Bronchial epithelial cell (primary cell): ENCODE data around the gene PARL. TPM values are rescaled to one million over a fixed set of nuclear protein-coding genes. Genes with fewer than 3 reads are reported as not detected.

Source experiments
- DNase-seq: peaks from one replicate; pipeline ENCODE4 v3.0.0-alpha.2; 2010; ENCODE audit warnings: low read depth
- FAIRE-seq: peaks from 2 replicates; lab custom pipeline; 2011; peaks lifted over from hg19 to GRCh38; lab: Jason Lieb, UNC
- H3K27me3 ChIP-seq: 2 replicates; pipeline ENCODE4 v1.5.1; 2011; ENCODE audit warnings: low read length; ENCODE audit not compliant: control insufficient read depth, insufficient read depth
- H3K36me3 ChIP-seq: 2 replicates; pipeline ENCODE4 v1.5.1; 2011; ENCODE audit warnings: low read length; ENCODE audit not compliant: control insufficient read depth, insufficient read depth
- H3K4me3 ChIP-seq: 2 replicates; pipeline ENCODE4 v1.5.1; 2011; ENCODE audit warnings: mild to moderate bottlenecking, low read depth, low read length, control low read depth
- CTCF ChIP-seq: IDR thresholded peaks from 2 replicates; pipeline ENCODE4 v1.5.1; 2011; ENCODE audit warnings: mild to moderate bottlenecking, moderate library complexity, low read length, control low read depth, inconsistent platforms; ENCODE audit not compliant: insufficient read depth, severe bottlenecking
- total RNA-seq: library from RNA; depleted of rRNA; stranded (reverse); fragments of >200 nt; gene quantifications from 2 replicates; pipeline ENCODE4 v1.2.1, GENCODE V29; 2014

The PARL gene
- total RNA-seq, 1 donor from 2014 or later: 75.6 TPM

DNA sequence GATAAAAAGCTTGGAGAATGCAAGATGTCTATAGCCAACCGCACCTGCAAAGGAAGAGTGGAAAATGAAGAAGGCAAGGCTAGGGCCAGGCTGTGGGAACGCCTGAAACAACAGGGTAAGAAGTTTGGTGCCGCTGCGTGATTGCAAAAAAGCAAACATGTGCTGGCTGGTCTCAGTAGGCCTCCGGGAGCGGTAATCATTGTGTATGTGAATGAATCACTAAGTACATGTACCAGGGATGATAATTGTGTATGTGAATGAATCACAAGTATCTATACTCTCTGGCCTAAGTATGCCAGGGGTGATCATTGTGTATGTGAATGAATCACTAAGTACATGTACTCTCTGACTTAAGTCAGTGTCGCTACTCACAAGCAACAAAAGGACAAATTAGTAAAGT is 40.3 kb upstream of the PARL start:
- FAIRE-seq (peak; percentile 98), DNase-seq (peak; percentile 100)
- Histone ChIP-seq H3K36me3 (peaks cover 22% of the 10 kb centered on the region), H3K27me3 (no peaks in the 10 kb centered on the region), H3K4me3 (no peak overlapping the region)
- no peak for TF ChIP-seq CTCF

DNA sequence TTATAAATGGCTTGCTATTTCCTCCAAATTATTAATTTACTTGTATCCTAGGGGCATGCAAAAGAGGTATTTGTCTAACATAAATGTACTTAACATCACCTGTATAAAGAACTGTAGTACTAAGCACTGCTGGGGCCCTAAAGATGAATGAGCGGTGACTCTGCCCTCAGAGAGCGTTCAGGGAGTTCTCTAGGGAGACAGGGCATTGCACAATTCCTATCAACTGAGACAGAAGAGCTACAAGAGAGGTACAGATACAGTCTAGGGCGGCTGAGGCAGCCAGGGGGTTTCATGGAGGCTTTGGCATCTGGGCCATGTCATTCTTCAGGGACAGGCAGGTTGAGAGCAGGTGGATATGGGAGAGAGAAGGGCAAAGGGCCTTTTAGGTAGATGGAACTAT is 39.9 kb upstream of the PARL start:
- Histone ChIP-seq H3K36me3 (peaks cover 23% of the 10 kb centered on the region), H3K4me3 (no peak overlapping the region), H3K27me3 (no peaks in the 10 kb centered on the region)
- FAIRE-seq (no peak), DNase-seq (peak; percentile 65)
- TF ChIP-seq CTCF: no peak

DNA sequence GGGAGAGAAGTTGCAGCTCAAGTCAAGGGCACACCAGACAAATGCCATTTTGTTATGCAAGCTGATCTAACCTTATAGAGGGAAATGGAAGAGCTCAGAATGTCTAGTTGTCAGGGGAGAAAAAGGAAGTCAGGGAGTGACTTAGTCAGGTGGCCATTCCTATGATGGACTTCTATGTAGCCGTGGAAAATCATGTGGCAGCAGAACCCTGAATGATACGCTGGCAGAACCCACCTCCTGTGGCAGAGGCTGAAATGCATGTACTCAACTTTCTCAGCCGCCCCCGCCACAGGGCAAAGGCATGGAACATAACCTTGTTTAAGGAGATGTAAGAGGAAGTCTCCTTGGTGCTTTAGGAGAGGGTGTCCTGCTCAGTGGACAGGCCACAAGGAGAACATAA is 37.7 kb upstream of the PARL start:
- Histone ChIP-seq H3K4me3 (no peak overlapping the region), H3K27me3 (no peaks in the 10 kb centered on the region), H3K36me3 (peaks cover 20% of the 10 kb centered on the region)
- TF ChIP-seq CTCF: no peak
- DNase-seq (no peak), FAIRE-seq (no peak)

- peaks cover 18% of the 10 kb centered on the region for H3K36me3 ChIP-seq
- DNase-seq (no peak), FAIRE-seq (no peak)
- no peaks in the 10 kb centered on the region for H3K27me3 ChIP-seq
- TF ChIP-seq CTCF: no peak
- H3K4me3 ChIP-seq: no peak overlapping the region
Measured at GRCh38 chr3:183921096-183921495, 36.4 kb upstream of the PARL start.

GRCh38 chr3:183920416-183920815 is 35.7 kb upstream of the PARL start:
- Histone ChIP-seq H3K27me3 (no peaks in the 10 kb centered on the region), H3K36me3 (peaks cover 18% of the 10 kb centered on the region), H3K4me3 (no peak overlapping the region)
- TF ChIP-seq CTCF: no peak
- FAIRE-seq: no peak
- DNase-seq: no peak

DNA sequence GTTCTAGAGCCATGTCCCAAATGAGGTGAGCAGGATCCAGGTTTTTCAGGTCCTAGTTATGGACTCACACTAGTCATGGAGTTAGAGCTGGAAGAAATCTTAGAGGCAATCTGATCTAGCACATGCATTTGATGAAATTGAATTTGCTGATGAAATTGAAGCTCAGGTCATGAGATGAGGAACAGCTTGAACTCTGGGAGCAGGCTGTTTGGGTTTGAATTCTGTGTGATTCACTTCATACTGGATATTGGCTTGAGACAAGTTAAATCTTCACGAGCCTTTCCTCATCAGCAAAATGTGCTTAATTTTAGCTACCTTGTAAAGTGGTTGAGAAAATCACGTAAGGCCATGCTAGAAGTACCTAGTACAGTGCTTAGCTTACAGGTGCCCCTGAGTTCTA is 33.5 kb upstream of the PARL start:
- H3K27me3 ChIP-seq: no peaks in the 10 kb centered on the region
- H3K36me3 ChIP-seq: peaks cover 18% of the 10 kb centered on the region
- TF ChIP-seq CTCF: no peak
- no peak for DNase-seq
- no peak for FAIRE-seq
- H3K4me3 ChIP-seq: no peak overlapping the region
